Ovary (tissue), 3 donors: ENCODE measurements around the gene FBXL17.

Experiments used
- EP300 ChIP-seq: sonication (generic); formaldehyde crosslinking; IDR thresholded peaks from one replicate; pipeline ENCODE4 v1.6.1; 2017; ENCODE audit warnings: antibody characterized with exemption
- POLR2A ChIP-seq: fragments of 450-650 bp; IDR thresholded peaks from one replicate; pipeline ENCODE4 v1.6.1; 2017; ENCODE audit warnings: antibody characterized with exemption, mild to moderate bottlenecking, moderate library complexity
- TF ChIP-seq, protein P1 (sequence below), 3 donors: fragments of 450-650 bp in 2 of 3; fragments of 200-600 bp in 1 of 3; IDR thresholded peaks; one replicate each; pipeline versions ENCODE4 v1.5.1 to v1.8.0; 2016 to 2022; ENCODE audit warnings: antibody characterized with exemption in 3 of 3, mild to moderate bottlenecking in 1 of 3
- donor health status: DM: no; HTN: no; CAD: no.

DNA sequence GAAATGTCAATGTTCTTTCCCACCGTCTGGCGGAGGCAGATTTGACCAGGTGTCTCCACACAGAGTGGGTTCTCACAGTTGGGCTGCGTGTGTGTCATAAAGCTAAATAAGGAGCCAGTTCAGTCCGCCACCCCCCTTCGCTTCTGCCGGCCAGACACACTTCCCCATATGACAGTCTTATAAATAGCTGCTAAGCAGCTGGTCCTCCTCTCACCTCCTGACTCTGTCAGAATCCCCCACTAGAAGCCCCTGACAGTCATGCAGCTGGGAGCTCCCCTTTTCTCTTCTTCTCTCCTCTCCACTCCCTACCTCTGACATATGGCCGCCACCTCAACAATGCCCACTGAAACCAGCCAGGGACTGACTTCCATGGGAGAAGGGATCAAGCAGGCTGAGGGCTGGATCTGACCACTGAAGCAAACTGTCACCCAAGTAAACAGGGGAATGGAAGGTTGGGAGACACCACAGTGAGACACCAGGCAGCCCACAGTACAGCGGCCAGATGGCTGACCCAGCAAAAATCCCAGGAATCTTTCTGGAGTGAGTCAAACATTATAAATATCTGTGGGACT is 569.2 kb downstream of the FBXL17 start:
- TF ChIP-seq, protein P1, sequence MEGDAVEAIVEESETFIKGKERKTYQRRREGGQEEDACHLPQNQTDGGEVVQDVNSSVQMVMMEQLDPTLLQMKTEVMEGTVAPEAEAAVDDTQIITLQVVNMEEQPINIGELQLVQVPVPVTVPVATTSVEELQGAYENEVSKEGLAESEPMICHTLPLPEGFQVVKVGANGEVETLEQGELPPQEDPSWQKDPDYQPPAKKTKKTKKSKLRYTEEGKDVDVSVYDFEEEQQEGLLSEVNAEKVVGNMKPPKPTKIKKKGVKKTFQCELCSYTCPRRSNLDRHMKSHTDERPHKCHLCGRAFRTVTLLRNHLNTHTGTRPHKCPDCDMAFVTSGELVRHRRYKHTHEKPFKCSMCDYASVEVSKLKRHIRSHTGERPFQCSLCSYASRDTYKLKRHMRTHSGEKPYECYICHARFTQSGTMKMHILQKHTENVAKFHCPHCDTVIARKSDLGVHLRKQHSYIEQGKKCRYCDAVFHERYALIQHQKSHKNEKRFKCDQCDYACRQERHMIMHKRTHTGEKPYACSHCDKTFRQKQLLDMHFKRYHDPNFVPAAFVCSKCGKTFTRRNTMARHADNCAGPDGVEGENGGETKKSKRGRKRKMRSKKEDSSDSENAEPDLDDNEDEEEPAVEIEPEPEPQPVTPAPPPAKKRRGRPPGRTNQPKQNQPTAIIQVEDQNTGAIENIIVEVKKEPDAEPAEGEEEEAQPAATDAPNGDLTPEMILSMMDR (IDR thresholded peaks at IDR 0.05), result no peak
- TF ChIP-seq EP300, result no peak
- TF ChIP-seq POLR2A, result no peak
